DMS53 (cell line): ENCODE data around the gene RUNX2.
"Not testable (repeated sequence)": the region's sequence is repeated elsewhere in the genome, so short reads cannot be mapped to it uniquely, and the experiment has no call there.

Experiments used
- DNase-seq: peaks from one replicate; lab custom pipeline; 2025; lab: John Stamatoyannopoulos, UW

The RUNX2 gene

GRCh38 chr6:45327956-45328522 is at the start of gene RUNX2:
Gene RUNX2, plus strand, starts transcription at chr6:45328330. Its CDS starts 397 bp downstream, at chr6:45328727.
- DNase-seq: no peak

GRCh38 chr6:45278367-45278766 is 49.8 kb upstream of the RUNX2 start:
- no peak for DNase-seq

DNA sequence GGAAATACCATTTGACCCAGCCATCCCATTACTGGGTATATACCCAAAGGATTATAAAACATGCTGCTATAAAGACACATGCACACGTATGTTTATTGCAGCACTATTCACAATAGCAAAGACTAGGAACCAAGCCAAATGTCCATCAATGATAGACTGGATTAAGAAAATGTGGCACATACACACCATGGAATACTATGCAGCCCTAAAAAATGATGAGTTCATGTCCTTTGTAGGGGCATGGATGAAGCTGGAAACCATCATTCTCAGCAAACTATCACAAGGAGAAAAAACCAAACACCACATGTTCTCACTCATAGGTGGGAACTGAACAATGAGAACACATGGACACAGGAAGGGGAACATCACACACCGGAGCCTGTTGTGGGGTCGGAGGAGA is 41.4 kb upstream of the RUNX2 start:
- DNase-seq: not testable (repeated sequence)

DNA sequence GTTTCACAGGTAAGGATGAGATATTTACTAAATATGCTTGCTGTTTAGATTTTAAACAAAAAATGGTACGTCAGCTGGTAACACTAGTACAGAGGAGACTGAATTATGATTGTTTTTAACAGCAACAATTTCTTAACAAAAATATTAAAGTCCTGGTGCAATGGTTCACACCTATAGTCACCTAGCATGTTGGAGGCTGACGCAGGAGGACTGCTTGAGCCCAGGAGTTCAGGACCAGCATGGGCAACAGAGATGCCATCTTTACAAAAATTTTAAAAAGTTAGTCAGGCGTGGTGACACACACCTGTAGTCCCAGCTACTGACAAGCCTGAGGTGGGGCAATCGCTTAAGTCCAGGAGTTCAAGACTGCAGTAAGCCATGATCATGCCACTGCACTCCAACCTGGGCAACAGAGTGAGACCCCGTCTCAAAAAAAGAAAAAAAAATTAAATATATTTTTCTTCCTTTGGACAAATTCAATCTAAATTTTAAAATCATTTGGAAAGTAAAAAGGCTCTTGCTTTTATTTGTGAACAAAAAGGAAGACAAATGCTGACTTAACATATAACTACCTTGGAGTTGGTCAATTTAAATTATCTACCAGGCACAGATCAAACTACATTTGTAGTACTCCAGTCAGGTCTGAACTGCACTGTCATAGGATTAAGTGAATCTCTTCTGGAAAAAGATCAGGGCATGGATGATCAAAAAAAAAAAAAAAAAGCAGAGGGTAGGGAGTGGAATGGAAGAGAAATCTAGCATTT is 38.2 kb upstream of the RUNX2 start:
- DNase-seq: no peak

DNA sequence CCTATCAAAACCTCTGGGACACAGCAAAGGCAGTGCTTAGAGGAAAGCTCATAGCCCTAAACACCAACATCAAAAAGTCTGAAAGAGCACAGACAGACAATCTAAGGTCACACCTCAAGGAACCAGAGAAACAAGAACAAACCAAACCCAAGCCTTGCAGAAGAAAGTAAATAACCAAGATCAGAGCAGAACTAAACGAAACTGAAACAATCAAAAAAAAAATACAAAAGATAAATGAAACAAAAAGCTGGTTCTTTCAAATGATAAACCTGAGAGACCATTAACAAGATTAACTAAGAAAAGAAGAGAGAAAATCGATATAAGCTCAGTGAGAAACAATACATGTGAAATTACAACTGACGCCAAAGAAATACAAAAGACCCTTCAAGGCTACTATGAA is 34.8 kb upstream of the RUNX2 start:
- DNase-seq: no peak

- not testable (repeated sequence) for DNase-seq
Observed at GRCh38 chr6:45294065-45294701, 33.9 kb upstream of the RUNX2 start.

- DNase-seq: no peak
Observed at GRCh38 chr6:45297320-45297719, 30.8 kb upstream of the RUNX2 start.

DNA sequence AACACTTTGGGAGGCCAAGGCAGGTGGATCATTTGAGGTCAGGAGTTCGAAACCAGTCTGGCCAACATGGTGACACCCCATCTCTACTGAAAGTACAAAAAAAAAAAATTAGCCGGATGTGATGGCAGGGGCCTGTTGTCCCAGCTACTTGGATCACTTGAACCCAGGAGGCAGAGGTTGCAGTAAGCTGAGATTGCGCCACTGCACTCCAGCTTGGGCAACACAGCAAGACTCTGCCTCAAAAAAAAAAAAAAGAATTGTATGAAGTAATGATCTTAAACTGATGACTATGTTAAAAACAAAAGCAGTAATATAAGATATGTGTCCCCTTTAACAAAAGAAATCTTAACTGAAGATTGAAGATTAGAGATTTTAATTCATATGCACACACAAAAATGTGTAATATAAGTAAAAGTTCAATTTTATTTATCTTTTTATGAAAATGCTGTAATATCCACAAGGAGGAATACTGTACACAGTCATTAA is 29.0 kb upstream of the RUNX2 start:
- DNase-seq: no peak

DNA sequence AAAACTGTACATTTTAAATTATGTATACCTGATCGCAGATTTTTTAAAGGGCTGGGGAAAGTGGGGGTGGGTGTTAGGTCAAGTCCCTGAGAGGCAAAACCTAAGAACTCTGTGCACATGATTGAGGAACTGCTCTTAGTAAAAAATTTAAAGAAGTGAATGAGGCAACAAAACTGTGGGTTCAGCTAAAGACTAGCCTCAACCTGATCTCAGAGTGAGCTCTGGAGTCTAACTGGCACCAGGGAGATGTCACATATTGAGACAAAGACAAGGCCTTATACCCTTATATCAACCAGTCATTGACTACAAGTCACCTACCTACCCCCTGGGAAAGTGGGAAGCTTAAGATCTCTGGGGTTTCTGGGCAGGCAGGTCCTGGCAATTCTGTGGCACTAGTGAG is 27.4 kb upstream of the RUNX2 start:
- no peak for DNase-seq

- no peak for DNase-seq
Observed at GRCh38 chr6:45301348-45302142, 26.6 kb upstream of the RUNX2 start.

DNA sequence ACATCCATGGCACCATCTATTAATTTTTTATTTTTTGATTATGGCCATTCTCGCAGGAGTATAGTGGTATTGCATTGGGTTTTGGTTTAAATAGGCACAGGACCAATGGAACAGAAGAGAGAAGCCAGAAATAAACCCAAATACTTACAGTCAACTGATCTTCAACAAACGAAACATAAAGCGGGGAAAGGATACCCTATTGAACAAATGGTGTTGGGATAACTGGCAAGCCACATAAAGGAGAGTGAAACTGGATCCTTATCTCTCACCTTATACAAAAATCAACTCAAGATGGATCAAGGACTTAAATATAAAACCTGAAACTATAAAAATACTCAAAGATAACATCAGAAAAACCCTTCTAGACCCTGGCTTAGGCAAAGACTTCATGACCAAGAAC is 25.3 kb upstream of the RUNX2 start:
- no peak for DNase-seq

- no peak for DNase-seq
Observed at GRCh38 chr6:45305546-45305945, 22.6 kb upstream of the RUNX2 start.

DNA sequence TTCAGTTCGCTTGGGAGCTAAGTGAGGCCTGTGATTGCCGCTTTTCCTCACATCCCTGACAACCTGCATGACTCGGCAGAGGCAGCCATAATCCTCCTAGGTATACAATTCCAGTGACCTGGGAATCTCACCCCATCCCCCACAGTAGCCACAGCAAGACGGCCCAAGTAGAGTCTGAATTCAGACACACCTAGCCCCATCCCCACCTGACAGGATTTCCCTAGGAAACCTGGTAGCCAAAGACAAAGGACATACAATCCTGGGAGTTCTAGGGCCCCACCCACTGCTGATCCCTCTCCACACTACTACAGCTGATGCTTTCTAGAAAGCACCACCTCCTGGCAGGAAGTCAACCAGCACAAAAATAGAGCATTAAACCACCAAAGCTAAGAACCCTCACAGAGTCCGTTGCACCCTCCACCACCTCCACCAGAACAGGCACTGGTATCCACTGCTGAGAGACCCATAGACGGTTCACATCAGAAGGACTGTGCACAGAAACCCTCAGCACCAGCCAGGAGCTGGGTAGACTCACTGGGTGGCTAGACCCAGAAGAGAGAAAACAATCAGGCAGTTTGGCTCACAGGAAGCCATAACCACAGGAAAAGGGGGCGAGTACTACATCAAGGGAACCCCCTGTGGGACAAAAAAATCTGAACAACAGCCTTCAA is 17.9 kb upstream of the RUNX2 start:
- no peak for DNase-seq

DNA sequence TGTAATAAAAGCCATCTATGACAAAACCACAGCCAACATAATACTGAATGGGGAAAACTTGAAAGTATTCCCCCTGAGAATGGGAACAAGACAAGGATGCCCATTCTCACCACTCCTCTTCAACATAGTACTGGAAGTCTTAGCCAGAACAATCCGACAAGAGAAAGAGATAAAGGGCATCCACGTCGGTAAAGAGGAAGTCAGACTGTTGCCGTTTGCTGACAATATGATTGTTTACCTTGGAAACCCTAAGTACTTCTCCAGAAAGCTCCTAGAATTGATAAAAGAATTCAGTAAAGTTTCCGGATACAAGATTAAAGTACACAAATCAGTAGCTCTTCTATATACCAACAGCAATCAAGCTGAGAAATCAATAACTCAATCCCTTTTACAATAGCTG is 14.0 kb upstream of the RUNX2 start:
- DNase-seq: no peak

- no peak for DNase-seq
Observed at GRCh38 chr6:45320349-45320748, 7.8 kb upstream of the RUNX2 start.

DNA sequence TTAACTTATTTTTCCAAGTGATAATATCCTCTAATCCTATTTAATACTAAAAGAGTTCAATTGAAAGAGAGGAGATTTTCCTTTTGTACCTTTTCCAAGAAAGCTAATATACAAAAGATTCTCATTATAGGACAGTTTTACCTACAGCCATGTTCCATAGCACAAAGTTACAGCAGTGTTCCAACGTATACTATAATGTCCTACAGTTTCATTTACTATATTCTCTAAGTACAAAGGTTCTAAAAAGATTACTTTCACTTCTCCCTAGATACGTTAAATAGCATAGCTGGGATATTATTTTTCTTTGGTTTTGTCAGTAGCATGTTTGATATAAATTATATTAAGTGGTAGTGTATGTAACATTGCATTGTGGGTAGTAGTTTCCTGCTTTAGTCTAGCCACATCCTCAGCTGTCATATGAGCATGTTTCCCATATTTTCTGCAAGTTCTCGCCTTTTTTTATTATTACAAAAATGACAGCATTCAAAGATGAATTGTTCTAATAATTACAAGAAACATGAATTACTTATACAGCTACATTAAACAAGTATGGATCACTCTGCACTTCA is 4.4 kb upstream of the RUNX2 start:
- DNase-seq: no peak

DNA sequence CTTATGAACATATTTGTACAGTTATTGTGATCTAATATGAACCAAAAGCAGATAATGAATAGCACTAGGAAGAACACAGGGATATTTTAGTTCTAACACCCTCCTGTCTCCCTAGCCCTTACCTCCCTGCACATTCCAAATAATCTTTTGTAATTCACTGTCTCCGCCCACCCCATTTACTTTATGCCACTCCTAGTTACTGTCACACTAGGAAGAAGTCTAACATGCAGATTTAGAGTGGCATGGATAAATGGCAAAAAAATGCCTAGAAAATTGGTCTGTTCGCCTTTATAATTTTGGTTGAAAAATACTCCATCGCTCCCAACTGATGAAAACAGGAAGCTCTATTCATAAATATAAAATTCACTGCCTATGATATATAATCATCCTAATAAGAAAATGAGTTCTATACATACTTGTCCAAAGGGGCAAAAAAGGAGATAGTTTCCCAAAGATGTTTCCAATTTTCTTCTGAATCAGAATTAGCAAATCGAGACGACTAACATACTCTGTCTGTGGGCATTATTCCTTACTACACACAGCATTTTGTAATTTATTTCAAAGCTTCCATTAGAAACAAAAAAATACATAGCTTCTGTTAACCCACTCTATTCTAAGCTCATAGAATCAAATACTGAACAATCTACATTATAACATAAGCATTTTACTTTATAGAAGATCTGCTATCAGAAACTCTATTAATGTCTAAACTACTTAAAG is 1.3 kb upstream of the RUNX2 start:
- no peak for DNase-seq

DNA sequence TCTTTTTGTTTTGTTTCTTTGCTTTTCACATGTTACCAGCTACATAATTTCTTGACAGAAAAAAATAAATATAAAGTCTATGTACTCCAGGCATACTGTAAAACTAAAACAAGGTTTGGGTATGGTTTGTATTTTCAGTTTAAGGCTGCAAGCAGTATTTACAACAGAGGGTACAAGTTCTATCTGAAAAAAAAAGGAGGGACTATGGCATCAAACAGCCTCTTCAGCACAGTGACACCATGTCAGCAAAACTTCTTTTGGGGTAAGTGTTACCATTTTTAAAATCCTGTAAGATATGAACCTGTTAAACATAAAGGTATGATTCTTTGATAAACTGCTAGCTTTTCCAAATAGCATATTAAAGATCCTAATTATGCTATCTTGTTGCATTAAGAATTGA is 393 bp downstream of the RUNX2 start:
- DNase-seq: no peak

- no peak for DNase-seq
Observed at GRCh38 chr6:45344900-45345299, 16.8 kb downstream of the RUNX2 start.

GRCh38 chr6:45350186-45350710 is 22.1 kb downstream of the RUNX2 start:
- DNase-seq: no peak

DNA sequence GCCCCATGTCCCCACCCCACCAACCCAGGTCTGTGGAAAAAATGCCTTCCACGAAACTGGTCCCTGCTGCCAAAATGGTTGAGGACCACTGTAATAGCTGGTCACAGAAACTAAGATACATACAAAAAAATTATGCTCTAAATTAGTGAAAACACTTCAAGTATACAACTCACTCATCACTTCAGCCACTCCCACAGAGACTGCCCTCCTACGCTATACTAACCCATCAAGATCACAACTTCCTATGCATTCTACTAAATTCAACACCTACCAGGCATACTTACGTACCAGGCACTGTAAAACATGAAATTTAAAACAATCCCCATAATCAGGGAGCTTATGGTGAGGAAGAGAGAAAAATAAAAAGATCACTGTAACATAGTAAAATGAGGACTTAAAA is 22.9 kb downstream of the RUNX2 start:
- no peak for DNase-seq
